Smooth muscle cell (in vitro differentiated cells): ENCODE measurements around the gene UBE2O. TPM values are rescaled to one million over a fixed set of nuclear protein-coding genes. Genes with fewer than 3 reads are reported as not detected.

Experiments used
- DNase-seq: peaks from one replicate; lab custom pipeline; 2025; ENCODE audit not compliant: unreplicated experiment; lab: John Stamatoyannopoulos, UW
- H2AFZ ChIP-seq: fragments of 200-600 bp; sonication (generic); 2 replicates; pipeline ENCODE4 v1.6.0; 2016; ENCODE audit warnings: antibody characterized with exemption, low read depth, mild to moderate bottlenecking
- H3F3A ChIP-seq: fragments of 200-600 bp; sonication (generic); 2 replicates; pipeline ENCODE4 v1.6.0; 2017; ENCODE audit warnings: antibody characterized with exemption, low read depth
- H3K27ac ChIP-seq: fragments of 200-600 bp; sonication (generic); 2 replicates; pipeline ENCODE4 v1.5.1; 2016; ENCODE audit warnings: low read depth, mild to moderate bottlenecking
- H3K27me3 ChIP-seq: fragments of 200-600 bp; sonication (generic); 2 replicates; pipeline ENCODE4 v1.6.1; 2016; ENCODE audit warnings: low read depth, mild to moderate bottlenecking
- H3K36me3 ChIP-seq: fragments of 200-600 bp; sonication (generic); 2 replicates; pipeline ENCODE4 v1.5.1; 2016; ENCODE audit warnings: low read depth
- H3K4me1 ChIP-seq: fragments of 200-600 bp; sonication (generic); 2 replicates; pipeline ENCODE4 v1.5.1; 2016; ENCODE audit warnings: low read depth
- H3K4me2 ChIP-seq: fragments of 200-600 bp; sonication (generic); 2 replicates; pipeline ENCODE4 v1.6.0; 2016; ENCODE audit warnings: mild to moderate bottlenecking
- H3K4me3 ChIP-seq: fragments of 200-600 bp; sonication (generic); 2 replicates; pipeline ENCODE4 v1.5.1; 2016; ENCODE audit warnings: mild to moderate bottlenecking
- H3K79me2 ChIP-seq: fragments of 200-600 bp; sonication (generic); 2 replicates; pipeline ENCODE4 v1.6.0; 2016; ENCODE audit warnings: low read depth, mild to moderate bottlenecking
- H3K9ac ChIP-seq: fragments of 200-600 bp; sonication (generic); 2 replicates; pipeline ENCODE4 v1.6.0; 2016; ENCODE audit warnings: low read depth
- H3K9me3 ChIP-seq: fragments of 200-600 bp; sonication (generic); replicated peaks from 2 replicates; pipeline ENCODE4 v1.5.1; 2016; ENCODE audit warnings: low read depth
- H4K20me1 ChIP-seq: fragments of 200-600 bp; sonication (generic); 2 replicates; pipeline ENCODE4 v1.6.0; 2016; ENCODE audit warnings: low read depth
- WGBS: methylation state at CpG from one replicate; pipeline ENCODE4 v1.1.7; 2016; ENCODE audit warnings: low lambda C conversion rate; 5-methylcytosine and 5-hydroxymethylcytosine counted together
- polyA plus RNA-seq: library from polyadenylated mRNA; unstranded; fragments of >200 nt; fragmentation: Nextera tagmentation; extraction: Ambion mirVana; gene quantifications from 2 replicates; pipeline ENCODE4 v1.2.1, GENCODE V29; 2016
- total RNA-seq: library from RNA; depleted of rRNA; stranded (reverse); fragments of >200 nt; gene quantifications from 2 replicates; pipeline ENCODE4 v1.2.3, GENCODE V29; 2014
- TF ChIP-seq, protein P1 (sequence below): fragments of 200-600 bp; sonication (generic); IDR thresholded peaks from 2 replicates; pipeline ENCODE4 v1.5.1; 2017; ENCODE audit warnings: borderline replicate concordance, mild to moderate bottlenecking, antibody characterized with exemption; ENCODE audit not compliant: insufficient read depth, poor library complexity, severe bottlenecking

The UBE2O gene
- total and polyA plus RNA-seq, 2 experiments from 2014 or later, result 10.1 to 12.1 TPM

- H3K27ac ChIP-seq, result peak within 1 kb of the TSS; percentile 89
- no peaks in the 10 kb centered on the region for H3K36me3 ChIP-seq
- peaks cover 6% of the 10 kb centered on the region for H3F3A ChIP-seq
- no peaks in the 10 kb centered on the region for H3K27me3 ChIP-seq
- no peaks in the 10 kb centered on the region for H3K9me3 ChIP-seq
- H3K4me3 ChIP-seq, result peak within 1 kb of the TSS; percentile 84
- H3K4me2 ChIP-seq, result peak within 1 kb of the TSS; percentile 99
- H2AFZ ChIP-seq, result peak within 1 kb of the TSS; percentile 91
- H3K79me2 ChIP-seq, result no peaks in the 10 kb centered on the region
- peak; percentile 56 for DNase-seq
- under 1% methylated on average over 99 of the region's 118 CpGs for WGBS
- peaks cover 19% of the 10 kb centered on the region for H4K20me1 ChIP-seq
- peaks cover 13% of the 10 kb centered on the region for H3K4me1 ChIP-seq
- TF ChIP-seq, protein P1, sequence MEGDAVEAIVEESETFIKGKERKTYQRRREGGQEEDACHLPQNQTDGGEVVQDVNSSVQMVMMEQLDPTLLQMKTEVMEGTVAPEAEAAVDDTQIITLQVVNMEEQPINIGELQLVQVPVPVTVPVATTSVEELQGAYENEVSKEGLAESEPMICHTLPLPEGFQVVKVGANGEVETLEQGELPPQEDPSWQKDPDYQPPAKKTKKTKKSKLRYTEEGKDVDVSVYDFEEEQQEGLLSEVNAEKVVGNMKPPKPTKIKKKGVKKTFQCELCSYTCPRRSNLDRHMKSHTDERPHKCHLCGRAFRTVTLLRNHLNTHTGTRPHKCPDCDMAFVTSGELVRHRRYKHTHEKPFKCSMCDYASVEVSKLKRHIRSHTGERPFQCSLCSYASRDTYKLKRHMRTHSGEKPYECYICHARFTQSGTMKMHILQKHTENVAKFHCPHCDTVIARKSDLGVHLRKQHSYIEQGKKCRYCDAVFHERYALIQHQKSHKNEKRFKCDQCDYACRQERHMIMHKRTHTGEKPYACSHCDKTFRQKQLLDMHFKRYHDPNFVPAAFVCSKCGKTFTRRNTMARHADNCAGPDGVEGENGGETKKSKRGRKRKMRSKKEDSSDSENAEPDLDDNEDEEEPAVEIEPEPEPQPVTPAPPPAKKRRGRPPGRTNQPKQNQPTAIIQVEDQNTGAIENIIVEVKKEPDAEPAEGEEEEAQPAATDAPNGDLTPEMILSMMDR, result no peak
- peak within 1 kb of the TSS; percentile 90 for H3K9ac ChIP-seq
Observed at GRCh38 chr17:76384222-76384986, 68.5 kb downstream of the UBE2O start, which contains the start of gene SPHK1. Gene SPHK1, plus strand, starts transcription at chr17:76384609. Its CDS starts 1,036 bp downstream, at chr17:76385645.

- no peaks in the 10 kb centered on the region for H3K9me3 ChIP-seq
- peak overlapping the region; percentile 84 for H3K4me3 ChIP-seq
- peaks cover 6% of the 10 kb centered on the region for H3F3A ChIP-seq
- peak overlapping the region; percentile 90 for H3K9ac ChIP-seq
- H2AFZ ChIP-seq, result peak overlapping the region; percentile 91
- WGBS, result under 1% methylated on average over 49 of the region's 65 CpGs
- peaks cover 13% of the 10 kb centered on the region for H3K4me1 ChIP-seq
- H3K4me2 ChIP-seq, result peak overlapping the region; percentile 99
- H4K20me1 ChIP-seq, result peaks cover 18% of the 10 kb centered on the region
- peak; percentile 67 for DNase-seq
- H3K79me2 ChIP-seq, result no peaks in the 10 kb centered on the region
- no peaks in the 10 kb centered on the region for H3K36me3 ChIP-seq
- no peaks in the 10 kb centered on the region for H3K27me3 ChIP-seq
- H3K27ac ChIP-seq, result peak overlapping the region; percentile 89
- TF ChIP-seq, protein P1, result no peak
Observed at GRCh38 chr17:76383546-76384221, 69.3 kb downstream of the UBE2O start.

- no peaks in the 10 kb centered on the region for H3K9me3 ChIP-seq
- H3F3A ChIP-seq, result peaks cover 6% of the 10 kb centered on the region
- H3K9ac ChIP-seq, result peak overlapping the region; percentile 90
- no peaks in the 10 kb centered on the region for H3K27me3 ChIP-seq
- H3K4me2 ChIP-seq, result peak overlapping the region; percentile 99
- H2AFZ ChIP-seq, result peak overlapping the region; percentile 91
- H3K79me2 ChIP-seq, result no peaks in the 10 kb centered on the region
- 1% methylated on average over 52 of the region's 80 CpGs for WGBS
- H3K36me3 ChIP-seq, result no peaks in the 10 kb centered on the region
- H4K20me1 ChIP-seq, result peaks cover 18% of the 10 kb centered on the region
- H3K27ac ChIP-seq, result peak overlapping the region; percentile 89
- peak overlapping the region; percentile 84 for H3K4me3 ChIP-seq
- DNase-seq, result peak; percentile 76
- H3K4me1 ChIP-seq, result peaks cover 13% of the 10 kb centered on the region
- TF ChIP-seq, protein P1, result no peak
Observed at GRCh38 chr17:76382803-76383545, 70.0 kb downstream of the UBE2O start.
